T follicular helper cell (primary cell): ENCODE measurements around the gene GLOD4.
"Not testable (repeated sequence)": the region's sequence is repeated elsewhere in the genome, so short reads cannot be mapped to it uniquely, and the experiment has no call there.

Experiments used
- DNase-seq: peaks from one replicate; pipeline ENCODE4 v3.0.0-alpha.2; 2020; ENCODE audit warnings: low read depth
- total RNA-seq, 2 experiments: gene quantifications; one replicate each; lab custom pipeline; 2026; lab: John Stamatoyannopoulos, UW

Gene GLOD4
- total RNA-seq: 53.8 to 81.0 reads per million in 2 experiments

- DNase-seq: peak; percentile 93
These were observed at the start of gene GLOD4, which contains the start of gene MRM3 for GRCh38 chr17:781805-782731. Gene GLOD4 (minus strand): TSS chr17:782280. CDS start chr17:782255, 25 bp downstream. Gene MRM3 (plus strand): TSS chr17:782353. CDS start chr17:782379, 26 bp downstream.

- no peak for DNase-seq
These were observed 48.9 kb upstream of the GLOD4 start for GRCh38 chr17:830950-831349.

GRCh38 chr17:830381-830780 is 48.3 kb upstream of the GLOD4 start:
- DNase-seq: no peak

- DNase-seq: not testable (repeated sequence)
These were observed 47.5 kb upstream of the GLOD4 start for GRCh38 chr17:829614-830013.

- DNase-seq: no peak
These were observed 46.7 kb upstream of the GLOD4 start for GRCh38 chr17:828761-829160.

GRCh38 chr17:826778-827177 is 44.7 kb upstream of the GLOD4 start:
- no peak for DNase-seq

- DNase-seq: no peak
These were observed 43.1 kb upstream of the GLOD4 start for GRCh38 chr17:825216-825615.

- no peak for DNase-seq
These were observed 42.3 kb upstream of the GLOD4 start for GRCh38 chr17:824378-824777.

- DNase-seq: no peak
These were observed 41.4 kb upstream of the GLOD4 start for GRCh38 chr17:823501-823902.

GRCh38 chr17:819251-819650 is 37.2 kb upstream of the GLOD4 start:
- DNase-seq: no peak

GRCh38 chr17:814371-814770 is 32.3 kb upstream of the GLOD4 start:
- no peak for DNase-seq

GRCh38 chr17:812638-813204 is 30.6 kb upstream of the GLOD4 start:
- DNase-seq: no peak

- no peak for DNase-seq
These were observed 29.1 kb upstream of the GLOD4 start for GRCh38 chr17:811051-811784.

- no peak for DNase-seq
These were observed 25.6 kb upstream of the GLOD4 start for GRCh38 chr17:807523-808294.

GRCh38 chr17:806781-807522 is 24.9 kb upstream of the GLOD4 start:
- DNase-seq: no peak

- no peak for DNase-seq
These were observed 24.3 kb upstream of the GLOD4 start for GRCh38 chr17:806346-806745.

- DNase-seq: not testable (repeated sequence)
These were observed 23.8 kb upstream of the GLOD4 start for GRCh38 chr17:805886-806285.

- DNase-seq: no peak
These were observed 22.7 kb upstream of the GLOD4 start for GRCh38 chr17:804541-805435.

- no peak for DNase-seq
These were observed 21.1 kb upstream of the GLOD4 start for GRCh38 chr17:802901-803881.
